SU-DHL-6 (cell line): ENCODE measurements around the gene HIVEP2.

Experiments used
- H2AFZ ChIP-seq: fragments of 200-600 bp; sonication (generic); 2 replicates; pipeline ENCODE4 v1.6.1; 2014; ENCODE audit warnings: low read depth, mild to moderate bottlenecking, moderate library complexity, mixed read lengths, antibody characterized with exemption, low read length; ENCODE audit not compliant: severe bottlenecking
- H3F3A ChIP-seq: fragments of 200-600 bp; shearing (Covaris generic); 2 replicates; pipeline ENCODE4 v1.6.0; 2016; ENCODE audit warnings: antibody characterized with exemption, mild to moderate bottlenecking; ENCODE audit not compliant: insufficient read depth
- H3K27ac ChIP-seq: fragments of 200-600 bp; sonication (generic); 2 replicates; pipeline ENCODE4 v1.5.1; 2016; ENCODE audit warnings: low read depth, mild to moderate bottlenecking, low read length, moderate library complexity, mixed read lengths
- H3K27me3 ChIP-seq: fragments of 200-600 bp; sonication (generic), shearing (Covaris generic); 2 replicates; pipeline ENCODE4 v1.6.0; 2014; ENCODE audit warnings: mild to moderate bottlenecking, low read length
- H3K36me3 ChIP-seq: fragments of 200-600 bp; sonication (generic); 2 replicates; pipeline ENCODE4 v1.6.1; 2014; ENCODE audit warnings: mild to moderate bottlenecking, low read length, mixed read lengths
- H3K4me2 ChIP-seq: fragments of 300-600, 200-600 bp; shearing (Covaris generic), sonication (generic); 2 replicates; pipeline ENCODE4 v1.6.0; 2014; ENCODE audit warnings: low read length, low read depth, mild to moderate bottlenecking; ENCODE audit not compliant: poor library complexity, severe bottlenecking
- H3K4me3 ChIP-seq: fragments of 200-600 bp; sonication (generic); 2 replicates; pipeline ENCODE4 v1.5.1; 2014; ENCODE audit warnings: antibody characterized with exemption, low read length, mild to moderate bottlenecking, mixed read lengths; ENCODE audit not compliant: insufficient read depth, poor library complexity, severe bottlenecking
- H3K79me2 ChIP-seq: fragments of 200-600 bp; sonication (generic); 2 replicates; pipeline ENCODE4 v1.6.1; 2014; ENCODE audit warnings: mild to moderate bottlenecking, low read length, moderate library complexity; ENCODE audit not compliant: insufficient read depth
- H3K9ac ChIP-seq: fragments of 200-600 bp; sonication (generic); 2 replicates; pipeline ENCODE4 v1.7.0; 2014; ENCODE audit warnings: mild to moderate bottlenecking, low read length
- H3K9me2 ChIP-seq: fragments of 200-600 bp; sonication (generic); replicated peaks from 2 replicates; pipeline ENCODE4 v1.6.1; 2014; ENCODE audit warnings: low read length; ENCODE audit not compliant: insufficient read depth
- H3K9me3 ChIP-seq: fragments of 200-600 bp; sonication (generic); 2 replicates; pipeline ENCODE4 v1.6.1; 2014; ENCODE audit warnings: low read length, mixed read lengths; ENCODE audit not compliant: insufficient read depth
- H4K20me1 ChIP-seq: fragments of 200-600 bp; sonication (generic); 2 replicates; pipeline ENCODE4 v1.6.1; 2014; ENCODE audit warnings: low read depth, mild to moderate bottlenecking, antibody characterized with exemption, low read length, moderate library complexity, mixed read lengths
- CTCF ChIP-seq: fragments of 200-600 bp; sonication (generic); IDR thresholded peaks from one replicate; pipeline ENCODE4 v1.5.1; 2017; ENCODE audit warnings: antibody characterized with exemption, mild to moderate bottlenecking, low read length, moderate library complexity; ENCODE audit not compliant: insufficient read depth, poor library complexity, severe bottlenecking
- EZH2phosphoT487 ChIP-seq: fragments of 200-600 bp; sonication (generic), shearing (Covaris generic); conservative IDR thresholded peaks from 2 replicates; pipeline ENCODE4 v1.6.1; 2018; ENCODE audit warnings: mild to moderate bottlenecking, antibody characterized with exemption, low read length, moderate library complexity, mixed read lengths

The HIVEP2 gene

GRCh38 chr6:142945049-142945445, at the start of gene HIVEP2:
HIVEP2 (minus strand) TSS chr6:142945176; CDS start chr6:142774738, 170,438 bp downstream.
- Histone ChIP-seq H4K20me1 (no peaks in the 10 kb centered on the region), H3K4me2 (peak within 1 kb of the TSS; percentile 93), H2AFZ (peak within 1 kb of the TSS; percentile 89), H3K79me2 (peaks cover 33% of the 10 kb centered on the region), H3K9me3 (no peaks in the 10 kb centered on the region), H3K9ac (peak within 1 kb of the TSS; percentile 87), H3K4me3 (peak within 1 kb of the TSS; percentile 89), H3K27me3 (no peaks in the 10 kb centered on the region), H3K36me3 (no peaks in the 10 kb centered on the region), H3F3A (peaks cover 41% of the 10 kb centered on the region), H3K27ac (peak within 1 kb of the TSS; percentile 95), H3K9me2 (no peaks in the 10 kb centered on the region)
- TF ChIP-seq EZH2phosphoT487, result no peak
- TF ChIP-seq CTCF, result no peak

- TF ChIP-seq CTCF, result no peak
- TF ChIP-seq EZH2phosphoT487, result no peak
- no peak overlapping the region for H3K4me2 ChIP-seq
- no peak overlapping the region for H3K4me3 ChIP-seq
- H4K20me1 ChIP-seq, result no peaks in the 10 kb centered on the region
- H2AFZ ChIP-seq, result no peak overlapping the region
- H3K9me3 ChIP-seq, result no peaks in the 10 kb centered on the region
- H3K9me2 ChIP-seq, result no peaks in the 10 kb centered on the region
- no peaks in the 10 kb centered on the region for H3K79me2 ChIP-seq
- no peaks in the 10 kb centered on the region for H3F3A ChIP-seq
- H3K36me3 ChIP-seq, result no peaks in the 10 kb centered on the region
- no peak overlapping the region for H3K9ac ChIP-seq
- H3K27ac ChIP-seq, result no peak overlapping the region
- H3K27me3 ChIP-seq, result no peaks in the 10 kb centered on the region
These were observed 49.0 kb upstream of the HIVEP2 start for GRCh38 chr6:142993977-142994376.

GRCh38 chr6:142987490-142987889, 42.5 kb upstream of the HIVEP2 start:
- H3K4me3 ChIP-seq, result no peak overlapping the region
- no peaks in the 10 kb centered on the region for H3K27me3 ChIP-seq
- no peak overlapping the region for H3K9ac ChIP-seq
- no peak overlapping the region for H3K4me2 ChIP-seq
- no peaks in the 10 kb centered on the region for H3K9me3 ChIP-seq
- no peaks in the 10 kb centered on the region for H3F3A ChIP-seq
- no peaks in the 10 kb centered on the region for H3K36me3 ChIP-seq
- no peaks in the 10 kb centered on the region for H3K79me2 ChIP-seq
- no peak overlapping the region for H3K27ac ChIP-seq
- TF ChIP-seq CTCF, result no peak
- TF ChIP-seq EZH2phosphoT487, result no peak
- no peaks in the 10 kb centered on the region for H3K9me2 ChIP-seq
- no peaks in the 10 kb centered on the region for H4K20me1 ChIP-seq
- H2AFZ ChIP-seq, result no peak overlapping the region

GRCh38 chr6:142985281-142985680, 40.3 kb upstream of the HIVEP2 start:
- H3K4me2 ChIP-seq, result no peak overlapping the region
- no peaks in the 10 kb centered on the region for H3K36me3 ChIP-seq
- H3K9me2 ChIP-seq, result no peaks in the 10 kb centered on the region
- no peak overlapping the region for H3K27ac ChIP-seq
- no peak overlapping the region for H2AFZ ChIP-seq
- H3F3A ChIP-seq, result no peaks in the 10 kb centered on the region
- no peaks in the 10 kb centered on the region for H3K9me3 ChIP-seq
- no peak overlapping the region for H3K9ac ChIP-seq
- H4K20me1 ChIP-seq, result no peaks in the 10 kb centered on the region
- H3K27me3 ChIP-seq, result no peaks in the 10 kb centered on the region
- H3K79me2 ChIP-seq, result no peaks in the 10 kb centered on the region
- TF ChIP-seq EZH2phosphoT487 (no peak), CTCF (no peak)
- H3K4me3 ChIP-seq, result no peak overlapping the region
